Measurements from ENCODE around the gene GLDN. TPM values are rescaled to one million over a fixed set of nuclear protein-coding genes. Genes with fewer than 3 reads are reported as not detected.

Gene GLDN
- 56.1 and 57.2 TPM in 2 replicates for total RNA-seq

DNA sequence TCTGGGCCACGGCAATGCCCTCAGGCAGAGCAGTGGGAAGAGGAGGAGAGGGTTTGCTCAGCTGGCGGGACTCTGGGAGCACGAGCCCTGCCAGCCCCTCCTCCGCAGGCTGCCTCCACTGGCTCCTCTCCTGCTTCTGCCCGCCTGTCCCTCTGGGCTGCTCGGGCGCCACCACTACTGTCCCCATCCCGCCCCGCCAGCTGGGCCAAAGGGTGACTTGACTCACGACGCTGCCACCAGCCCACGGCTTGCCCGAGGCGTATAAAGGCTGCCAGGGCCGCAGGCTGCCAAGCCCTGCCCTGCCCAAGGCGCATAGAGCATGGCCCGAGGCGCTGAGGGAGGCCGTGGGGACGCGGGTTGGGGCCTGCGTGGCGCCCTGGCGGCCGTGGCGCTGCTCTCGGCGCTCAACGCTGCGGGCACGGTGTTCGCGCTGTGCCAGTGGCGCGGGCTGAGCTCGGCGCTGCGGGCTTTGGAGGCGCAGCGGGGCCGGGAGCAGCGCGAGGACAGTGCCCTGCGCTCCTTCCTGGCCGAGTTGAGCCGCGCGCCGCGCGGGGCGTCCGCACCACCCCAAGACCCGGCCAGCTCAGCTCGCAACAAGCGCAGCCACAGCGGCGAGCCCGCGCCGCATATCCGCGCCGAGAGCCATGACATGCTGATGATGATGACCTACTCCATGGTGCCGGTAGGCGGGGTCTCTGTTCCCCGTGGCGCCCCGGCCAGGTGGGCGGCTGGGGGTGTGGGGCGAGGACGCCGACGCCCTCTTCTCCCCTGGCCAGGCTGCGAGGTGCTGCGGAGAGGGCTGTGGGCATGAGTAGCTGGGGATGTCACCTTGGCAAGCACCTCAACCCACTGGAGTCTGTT, at the start of gene GLDN:
TSS of gene GLDN (plus strand) at position 290 of the 861 bp plus-strand sequence. CDS start at position 320, 30 bp downstream.

GRCh38 chr15:51338496-51338895, 3.0 kb upstream of the GLDN start, which contains the start of gene CYP19A1:
Gene CYP19A1 (minus strand): TSS chr15:51338596. CDS start chr15:51242912, 95,684 bp downstream.

Small RNA genes within 50 kb of the gene (small RNA-seq; reads per million reads assigned to genes)
- gene AC020891.4 (not detected), gene MIR7973-1 (not detected)

Other genes with a start within 250 kb of the GLDN start
- 3.0 and 5.9 TPM in 2 replicates for gene TNFAIP8L3, start 246.7 kb upstream of the GLDN start, total RNA-seq
- gene CYP19A1, start 3.1 kb upstream of the GLDN start, total RNA-seq, result 5.9 and 9.5 TPM in 2 replicates